Smooth muscle cell of the brain vasculature (primary cell): Measurements from ENCODE around the gene YIPF1.

ENCODE experiments used
- DNase-seq: peaks from one replicate; pipeline ENCODE4 v3.0.0-alpha.2; 2012; ENCODE audit warnings: low read depth, low spot score

YIPF1 gene

DNA sequence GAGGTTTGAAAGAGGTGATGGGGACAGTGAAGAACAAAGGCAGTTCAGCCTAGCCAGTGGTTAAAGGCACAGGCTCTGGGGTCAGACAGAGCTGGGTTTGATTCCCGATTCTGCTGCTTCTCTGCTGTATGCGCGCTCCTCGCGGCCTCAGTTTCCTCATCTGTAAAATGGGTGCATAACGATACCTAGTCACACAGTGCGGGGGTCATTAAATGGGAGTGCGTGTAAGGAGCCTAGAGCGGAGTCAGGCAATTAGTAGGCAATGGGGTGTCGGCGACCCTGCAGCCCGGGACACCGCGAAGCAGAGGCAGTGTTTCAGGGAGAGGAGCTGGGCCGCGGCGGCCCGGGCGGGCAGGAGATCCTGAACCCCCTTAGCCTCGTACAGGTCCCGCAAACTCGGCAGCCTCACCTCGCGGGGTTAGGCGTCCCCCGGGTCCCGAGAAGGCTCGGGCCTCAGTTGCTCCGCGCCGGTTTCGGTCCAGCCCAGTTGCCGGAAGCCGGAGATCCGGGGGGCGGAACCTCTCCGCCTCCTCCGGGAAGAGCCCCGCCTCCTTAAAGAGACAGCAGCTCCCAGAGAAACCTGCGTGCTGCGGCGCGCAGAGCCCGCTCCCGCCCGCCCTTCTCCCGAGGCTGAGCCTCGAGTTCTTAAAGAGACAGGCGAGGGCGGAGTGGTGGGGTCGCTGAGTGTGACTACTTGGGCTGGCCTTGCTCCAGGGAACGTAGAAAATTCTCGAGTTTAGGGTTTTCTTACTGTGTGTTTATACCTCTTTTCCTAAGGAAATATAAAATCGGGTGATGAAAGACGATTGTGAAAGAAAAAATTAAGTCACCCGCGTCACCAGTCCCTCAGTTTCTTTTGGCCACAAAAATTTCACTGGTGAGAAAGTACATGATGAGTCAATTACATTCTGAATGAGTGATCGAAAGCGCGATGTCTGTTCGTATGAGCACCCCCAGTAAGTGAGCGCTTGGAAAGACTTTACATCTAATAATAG is at the start of gene YIPF1:
Gene YIPF1 (minus strand): TSS at position 494 of the 995 bp plus-strand sequence. CDS start 860 bp downstream, outside the sequence.
- peak; percentile 74 for DNase-seq

DNA sequence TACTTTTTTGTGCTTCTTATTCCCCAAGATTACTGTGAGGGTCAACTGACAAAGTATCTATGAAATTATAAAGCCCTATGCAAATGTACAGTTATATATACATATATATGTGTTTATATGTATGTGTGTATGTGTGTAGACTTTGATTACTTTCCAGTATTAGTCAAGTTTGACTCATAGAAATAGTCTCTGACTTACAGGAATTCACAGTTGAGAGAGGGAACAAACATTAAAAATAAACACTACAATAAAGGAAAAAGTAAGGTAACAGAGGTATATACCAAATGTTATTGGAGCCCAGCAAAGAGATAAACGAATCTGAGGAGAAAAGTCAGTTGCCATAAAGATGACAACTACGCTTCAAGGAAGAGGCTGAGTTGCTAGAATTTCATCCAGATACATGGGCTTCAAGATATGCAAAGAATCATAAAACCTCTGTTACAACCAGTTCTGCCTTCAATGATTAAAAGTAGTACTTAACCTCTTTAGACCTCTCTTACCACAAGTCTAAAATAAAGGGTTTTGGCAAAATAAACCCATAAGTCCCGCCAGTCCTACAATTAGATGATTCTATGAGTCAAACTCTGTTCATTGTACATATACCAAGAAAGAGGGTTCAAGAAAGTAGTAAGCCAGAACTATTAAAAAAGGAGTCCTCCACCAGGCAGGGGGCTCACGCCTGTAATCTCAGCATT is 48.7 kb upstream of the YIPF1 start:
- DNase-seq: no peak

DNA sequence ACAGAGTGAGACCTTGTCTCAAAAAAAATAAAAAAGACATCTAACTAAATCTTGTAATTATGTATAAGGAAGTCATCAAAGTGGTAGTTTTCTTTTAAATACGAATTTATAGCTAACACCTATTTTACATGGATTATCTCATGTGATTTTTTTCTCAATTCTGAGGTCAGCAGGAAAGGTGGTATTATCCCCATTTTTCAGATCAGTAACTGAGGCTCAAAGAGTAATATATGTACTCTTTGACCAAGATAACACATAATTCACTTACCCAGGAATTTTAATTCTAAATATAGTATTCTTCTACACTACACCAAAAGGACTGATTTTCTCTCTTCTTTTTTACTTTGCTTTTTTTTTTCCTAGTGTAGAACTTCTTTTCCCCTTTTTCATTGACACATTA is 46.8 kb upstream of the YIPF1 start:
- no peak for DNase-seq

DNA sequence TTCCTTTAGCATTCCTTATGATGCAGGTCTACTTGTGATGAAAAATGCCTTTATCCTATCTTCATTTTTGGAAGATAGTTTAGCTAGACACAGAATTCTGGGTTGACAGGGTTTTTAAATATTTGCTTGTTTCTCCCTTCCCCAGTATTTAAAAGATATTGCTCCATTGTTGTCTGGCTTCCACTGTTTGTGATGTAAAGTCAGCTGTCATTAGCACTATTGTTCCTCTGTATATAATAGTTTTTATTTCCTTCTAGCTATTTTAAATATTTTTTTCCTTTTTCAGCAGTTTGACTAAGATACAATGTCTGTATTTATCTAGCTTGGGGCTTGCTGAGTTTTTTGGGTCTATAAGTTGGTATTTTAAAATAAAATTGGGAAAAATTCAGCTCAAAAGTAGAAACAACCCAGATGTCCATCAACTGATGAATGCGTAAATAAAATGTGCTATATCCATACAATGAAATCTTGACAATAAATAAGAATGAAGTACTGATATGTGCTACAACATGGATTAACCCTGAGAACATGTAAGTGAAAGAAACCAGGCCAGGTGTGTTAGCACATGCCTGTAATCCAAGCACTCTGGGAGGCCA is 44.7 kb upstream of the YIPF1 start:
- DNase-seq: no peak

GRCh38 chr1:53931523-53931922 is 41.9 kb upstream of the YIPF1 start:
- no peak for DNase-seq

DNA sequence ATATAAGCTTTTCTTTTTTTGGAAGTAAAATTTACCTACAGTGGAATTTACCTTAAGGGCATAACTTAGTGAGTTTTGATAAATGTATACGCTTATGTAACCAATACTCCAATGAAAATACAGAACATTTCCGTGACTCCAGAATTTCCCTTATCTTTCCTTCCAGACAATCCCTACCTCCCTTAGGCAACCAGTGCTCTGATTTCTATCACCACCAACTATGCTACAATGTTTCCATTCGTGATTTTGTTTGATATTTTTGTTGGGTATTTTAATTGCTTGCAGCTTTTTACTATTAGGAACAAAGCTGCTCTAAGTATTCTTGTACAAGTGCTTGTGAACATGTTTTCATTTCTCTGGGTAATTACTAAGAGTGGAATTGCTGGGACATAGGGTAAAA is 41.3 kb upstream of the YIPF1 start:
- DNase-seq: no peak

- no peak for DNase-seq
Observed at GRCh38 chr1:53929246-53929960, 39.8 kb upstream of the YIPF1 start.

DNA sequence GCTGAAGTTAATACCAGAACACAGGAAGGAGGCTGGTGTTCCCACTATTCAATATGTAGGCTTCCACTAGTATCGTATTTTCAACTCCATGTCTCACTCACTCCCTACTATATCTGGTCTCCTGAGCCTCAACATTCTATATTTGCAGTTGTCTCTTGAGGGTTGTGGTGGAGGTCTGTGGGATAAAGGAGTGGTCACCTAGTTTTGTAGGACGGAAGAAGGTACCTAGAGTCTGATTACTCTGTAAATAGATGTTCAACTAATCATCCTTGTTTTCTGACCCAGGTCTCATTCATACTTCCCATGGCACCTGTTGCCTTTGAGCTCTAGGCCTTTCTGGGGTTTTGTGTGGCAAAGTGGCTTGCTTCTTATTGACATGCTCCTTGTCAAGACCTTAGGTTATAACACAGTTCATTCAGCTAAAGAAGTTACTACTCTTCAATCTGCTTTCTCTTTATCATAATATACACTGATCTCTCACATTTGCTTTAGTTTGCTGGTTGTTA is 37.8 kb upstream of the YIPF1 start:
- DNase-seq: no peak

DNA sequence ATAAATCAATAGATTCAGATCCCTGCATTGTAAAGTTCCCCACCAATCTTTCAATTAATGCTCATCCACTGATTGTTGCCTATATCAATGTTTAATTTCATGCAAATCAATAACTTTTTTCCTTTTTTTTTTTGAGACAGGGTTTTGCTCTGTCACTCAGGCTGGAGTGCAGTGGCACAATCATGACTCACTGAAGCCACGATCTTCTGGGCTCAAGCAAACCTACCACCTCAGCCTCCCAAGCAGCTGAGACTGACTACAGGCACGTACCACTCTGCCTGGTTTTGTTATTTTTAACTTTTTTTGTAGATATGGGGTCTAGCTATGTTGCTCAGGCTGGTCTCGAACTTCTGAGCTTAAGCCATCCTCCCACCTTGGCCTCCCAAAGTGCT is 30.1 kb upstream of the YIPF1 start:
- DNase-seq: no peak

DNA sequence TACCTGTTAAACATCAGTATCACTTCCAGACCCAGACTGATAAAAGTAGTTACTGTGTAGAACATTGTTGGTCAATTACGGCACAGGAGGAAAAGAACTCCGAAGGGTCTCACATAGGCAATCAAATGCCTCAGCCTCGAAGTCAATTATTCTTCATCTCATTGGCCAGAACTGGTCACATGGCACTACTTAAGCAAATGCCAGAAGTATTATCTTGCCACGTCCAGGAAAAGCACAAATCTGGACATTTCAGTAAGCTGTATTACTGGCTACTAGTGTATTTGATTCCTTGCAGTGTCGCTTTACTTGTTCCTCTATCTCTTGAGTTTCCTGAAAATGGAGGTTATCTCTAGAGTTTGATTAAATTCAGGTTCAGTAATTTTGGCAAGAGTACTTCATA is 28.7 kb upstream of the YIPF1 start:
- DNase-seq: no peak

GRCh38 chr1:53913352-53914033 is 23.9 kb upstream of the YIPF1 start:
- no peak for DNase-seq

- no peak for DNase-seq
Observed at GRCh38 chr1:53911442-53911841, 21.8 kb upstream of the YIPF1 start.

DNA sequence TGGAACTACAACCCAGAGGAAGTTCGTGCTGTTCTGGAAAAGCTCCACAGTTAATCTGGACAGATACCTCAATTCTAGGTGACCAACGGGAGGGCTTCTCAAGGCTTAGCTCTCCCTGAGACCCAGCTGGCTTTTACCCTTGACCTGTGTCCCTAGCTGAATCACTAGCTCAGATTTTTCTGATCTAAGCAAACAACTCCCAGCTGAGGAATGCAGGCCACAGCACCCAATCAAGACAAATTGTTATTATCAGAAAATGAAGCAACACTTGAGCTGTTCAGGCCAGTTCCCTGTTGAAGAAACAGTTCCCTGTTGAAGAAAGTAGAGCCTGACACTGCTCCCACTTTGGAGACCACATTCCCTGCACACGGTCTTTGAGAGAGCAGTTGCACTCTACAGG is 20.3 kb upstream of the YIPF1 start:
- no peak for DNase-seq

- DNase-seq: no peak
Observed at GRCh38 chr1:53906121-53906520, 16.5 kb upstream of the YIPF1 start.

- DNase-seq: no peak
Observed at GRCh38 chr1:53905509-53905908, 15.9 kb upstream of the YIPF1 start.

DNA sequence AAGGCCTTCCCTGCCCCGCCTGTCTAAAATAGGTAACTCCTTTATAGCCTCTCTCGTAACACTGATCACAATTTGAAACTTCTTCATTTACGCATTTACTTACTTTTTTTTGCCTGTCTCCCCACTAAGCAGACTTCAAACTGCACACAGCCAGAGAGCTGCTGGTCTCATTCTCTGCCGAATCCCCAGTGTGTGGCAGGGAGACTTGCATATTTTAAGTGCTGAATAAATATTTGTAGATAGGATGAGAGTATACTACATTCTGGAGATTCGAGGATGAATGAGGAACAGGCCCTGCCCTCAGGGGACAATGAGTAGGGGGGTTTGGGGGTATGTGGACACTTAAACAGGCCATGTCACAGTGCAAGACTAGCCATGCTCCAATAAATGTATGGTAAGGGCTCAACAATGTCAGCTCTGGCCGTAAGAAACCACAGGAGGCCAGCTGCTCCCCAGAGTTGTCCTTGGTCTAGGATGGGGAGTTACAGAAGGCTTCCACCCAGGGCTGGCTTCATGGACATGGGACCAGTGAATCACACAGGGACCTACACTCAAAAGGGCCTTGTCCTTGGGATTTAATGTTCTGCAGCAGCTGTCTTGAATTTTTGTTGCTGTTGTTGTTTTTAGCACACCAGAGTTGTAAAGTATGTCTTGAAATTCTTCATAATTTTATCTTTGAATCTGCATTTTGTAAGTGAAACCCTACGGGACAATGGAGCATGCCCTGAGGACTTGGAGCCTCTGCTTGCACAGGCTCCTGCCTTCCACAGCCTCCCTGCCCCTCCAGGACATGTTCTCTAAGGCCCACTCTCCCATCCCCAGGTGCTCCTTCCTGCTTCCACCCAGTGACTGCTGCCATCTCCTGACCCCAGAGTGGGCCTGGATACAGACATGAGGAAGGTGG is 12.9 kb upstream of the YIPF1 start:
- DNase-seq: no peak

- DNase-seq: no peak
Observed at GRCh38 chr1:53899708-53900107, 10.1 kb upstream of the YIPF1 start.

- no peak for DNase-seq
Observed at GRCh38 chr1:53899206-53899628, 9.6 kb upstream of the YIPF1 start.

DNA sequence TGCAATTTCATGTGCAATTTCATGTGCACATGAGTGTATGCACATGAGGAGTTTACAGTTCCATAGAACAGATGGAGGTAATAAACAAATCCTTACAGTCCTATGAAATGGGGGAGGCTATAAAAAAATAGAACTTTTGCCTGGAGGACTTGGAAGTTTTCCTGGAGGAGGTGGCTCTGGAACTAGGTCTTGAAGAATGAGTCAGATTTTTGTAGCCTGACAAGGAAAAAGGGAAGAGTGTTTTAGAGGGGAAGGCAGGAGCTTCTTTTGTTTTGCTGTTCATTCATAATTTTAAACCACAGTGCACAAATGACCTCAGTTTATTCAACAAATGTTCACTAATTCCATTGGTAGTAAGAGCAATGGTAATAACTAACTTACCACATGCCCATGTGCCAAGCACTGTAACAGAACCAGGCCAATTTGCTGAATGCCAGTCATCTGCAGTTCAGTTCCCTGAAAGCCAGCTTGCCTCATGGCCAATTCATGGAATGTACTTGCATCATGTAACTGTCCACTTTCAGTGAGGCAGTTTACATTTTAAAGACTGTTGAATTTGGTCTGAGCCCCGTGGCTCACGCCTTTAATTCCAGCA is 7.1 kb upstream of the YIPF1 start:
- no peak for DNase-seq
